Lung (tissue), 12 donors: ENCODE measurements around the gene MRPS11. TPM values are rescaled to one million over a fixed set of nuclear protein-coding genes. Genes with fewer than 3 reads are reported as not detected.

Experiments
- ATAC-seq: fragments of 200-7000 bp; cut with Tn5 transposase; one replicate; pipeline ENCODE4 v1.9.1; 2020; ENCODE audit warnings: moderate number of reproducible peaks; ENCODE audit not compliant: insufficient read depth, low FRiP score
- DNase-seq, 3 donors: peaks; one replicate each; pipeline ENCODE4 v3.0.0-alpha.2; 2013 to 2017
- H3K27ac ChIP-seq, 2 donors: one replicate each; pipeline ENCODE4 v1.5.1; 2013; ENCODE audit warnings: mild to moderate bottlenecking in 2 of 2, moderate library complexity in 2 of 2, control low read depth in 1 of 2, inconsistent platforms in 1 of 2, low read depth in 1 of 2, low read length in 1 of 2
- H3K27me3 ChIP-seq, 3 donors: one replicate each; pipeline ENCODE4 v1.5.1; 2013; ENCODE audit warnings: low read length in 2 of 3; ENCODE audit not compliant: control insufficient read depth in 3 of 3, insufficient read depth in 3 of 3
- H3K36me3 ChIP-seq, 4 donors: one replicate each; pipeline ENCODE4 v1.5.1; 2013; ENCODE audit warnings: low read length in 4 of 4, mild to moderate bottlenecking in 1 of 4, moderate library complexity in 1 of 4; ENCODE audit not compliant: control insufficient read depth in 4 of 4, insufficient read depth in 4 of 4
- H3K4me1 ChIP-seq, 5 donors: one replicate each; pipeline ENCODE4 v1.5.1; 2013; ENCODE audit warnings: low read length in 5 of 5, mild to moderate bottlenecking in 2 of 5, moderate library complexity in 1 of 5; ENCODE audit not compliant: control insufficient read depth in 5 of 5, insufficient read depth in 5 of 5
- H3K4me3 ChIP-seq: one replicate; pipeline ENCODE4 v1.5.1; 2013; ENCODE audit warnings: mild to moderate bottlenecking, control low read depth, moderate library complexity
- H3K9ac ChIP-seq, 2 donors: one replicate each; pipeline ENCODE4 v1.5.1; 2013; ENCODE audit warnings: low read length in 2 of 2, control low read depth in 1 of 2; ENCODE audit not compliant: insufficient read depth in 1 of 2
- H3K9me3 ChIP-seq, 4 donors: one replicate each; pipeline ENCODE4 v1.5.1; 2013; ENCODE audit warnings: low read length in 3 of 4, mild to moderate bottlenecking in 1 of 4, moderate library complexity in 1 of 4; ENCODE audit not compliant: control insufficient read depth in 4 of 4, insufficient read depth in 3 of 4
- WGBS, 2 donors: extraction: QIAGEN DNeasy Blood & Tissue Kit; methylation state at CpG; one replicate each; pipeline ENCODE4 v1.1.7; 2013; 5-methylcytosine and 5-hydroxymethylcytosine counted together
- polyA plus RNA-seq, 2 donors: library from polyadenylated mRNA; stranded (reverse); fragments of 200-250 nt; gene quantifications; one replicate each; pipeline ENCODE4 v1.2.1, GENCODE V29; 2013
- total RNA-seq, 2 donors: library from RNA; depleted of rRNA in 1 of 2; stranded (reverse); fragments of >200 nt in 1 of 2; gene quantifications; one replicate each; pipeline ENCODE4 v1.2.1, GENCODE V29; 2014 to 2021
- TF ChIP-seq, protein P1 (sequence below): IDR thresholded peaks from 2 replicates; pipeline ENCODE4 v1.5.1; 2012; ENCODE audit warnings: mild to moderate bottlenecking; ENCODE audit errors: control extremely low read depth, extremely low read depth
- donor health status: control.
- donor health status: control.
- donor health status: Bipolar disorder and iron deficiency.
- donor health status: healthy.
- donor health status: DM: yes; HTN: yes; CAD: no.

Gene MRPS11
- total and polyA plus RNA-seq, 4 donors: 31.2 to 43.4 (median 37.6) TPM

DNA sequence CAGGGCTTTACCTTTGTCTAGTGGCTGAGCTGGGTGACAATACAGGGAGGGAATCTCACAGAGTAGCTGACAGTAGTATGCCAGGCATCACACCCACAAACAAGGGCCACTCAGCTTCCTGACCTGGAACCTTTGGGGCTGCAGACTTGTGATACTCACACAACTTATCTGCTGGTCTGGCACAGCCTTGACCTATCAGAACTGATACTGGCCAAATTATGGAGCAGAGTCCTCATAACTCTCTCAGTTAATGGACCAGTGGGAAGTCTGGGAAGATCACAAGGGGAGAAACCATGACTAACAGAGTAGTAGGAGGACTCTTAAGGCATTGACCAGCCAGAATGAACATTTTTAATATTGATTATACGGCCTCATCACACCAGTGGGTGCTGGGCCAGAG, 19.8 kb upstream of the MRPS11 start:
- ATAC-seq (no peak), DNase-seq (no peak)
- TF ChIP-seq, protein P1, sequence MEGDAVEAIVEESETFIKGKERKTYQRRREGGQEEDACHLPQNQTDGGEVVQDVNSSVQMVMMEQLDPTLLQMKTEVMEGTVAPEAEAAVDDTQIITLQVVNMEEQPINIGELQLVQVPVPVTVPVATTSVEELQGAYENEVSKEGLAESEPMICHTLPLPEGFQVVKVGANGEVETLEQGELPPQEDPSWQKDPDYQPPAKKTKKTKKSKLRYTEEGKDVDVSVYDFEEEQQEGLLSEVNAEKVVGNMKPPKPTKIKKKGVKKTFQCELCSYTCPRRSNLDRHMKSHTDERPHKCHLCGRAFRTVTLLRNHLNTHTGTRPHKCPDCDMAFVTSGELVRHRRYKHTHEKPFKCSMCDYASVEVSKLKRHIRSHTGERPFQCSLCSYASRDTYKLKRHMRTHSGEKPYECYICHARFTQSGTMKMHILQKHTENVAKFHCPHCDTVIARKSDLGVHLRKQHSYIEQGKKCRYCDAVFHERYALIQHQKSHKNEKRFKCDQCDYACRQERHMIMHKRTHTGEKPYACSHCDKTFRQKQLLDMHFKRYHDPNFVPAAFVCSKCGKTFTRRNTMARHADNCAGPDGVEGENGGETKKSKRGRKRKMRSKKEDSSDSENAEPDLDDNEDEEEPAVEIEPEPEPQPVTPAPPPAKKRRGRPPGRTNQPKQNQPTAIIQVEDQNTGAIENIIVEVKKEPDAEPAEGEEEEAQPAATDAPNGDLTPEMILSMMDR: no peak
- no peaks in the 10 kb centered on the region for H3K27me3 ChIP-seq
- H3K9ac ChIP-seq: no peak overlapping the region
- no peaks in the 10 kb centered on the region for H3K36me3 ChIP-seq
- H3K4me3 ChIP-seq: no peak overlapping the region
- 86 to 89% methylated on average over 1 of the region's 1 CpG for WGBS, 2 donors
- H3K9me3 ChIP-seq: peaks cover 0 to 3% (median 0%) of the 10 kb centered on the region in 4 donors
- no peaks in the 10 kb centered on the region for H3K4me1 ChIP-seq
- H3K27ac ChIP-seq: no peak overlapping the region

DNA sequence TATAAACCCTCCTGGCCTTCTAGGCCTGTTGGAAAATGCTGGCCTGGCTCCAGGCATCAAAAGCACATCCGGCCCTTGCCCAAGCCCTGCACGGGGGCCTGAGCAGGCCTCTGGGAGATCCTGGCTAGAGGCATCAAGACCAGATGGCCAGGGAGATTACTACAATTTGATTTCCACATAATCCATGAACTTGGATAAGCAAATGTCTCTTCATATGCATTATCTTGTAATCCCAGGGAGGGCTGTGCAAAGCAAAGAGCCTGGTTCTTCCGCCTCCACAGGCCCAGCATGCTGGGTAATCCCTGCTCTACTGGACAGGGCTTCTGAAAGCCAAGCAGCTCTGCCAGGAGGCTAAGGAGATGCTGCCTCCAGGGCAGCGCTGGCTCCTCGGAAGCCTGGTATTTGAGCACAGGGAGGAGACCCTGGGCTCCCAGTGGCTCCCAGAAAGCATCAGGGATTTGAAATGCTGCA, 18.5 kb upstream of the MRPS11 start:
- Histone ChIP-seq H3K36me3 (no peaks in the 10 kb centered on the region), H3K9ac (no peak overlapping the region), H3K4me3 (no peak overlapping the region), H3K9me3 (no peaks in the 10 kb centered on the region), H3K27ac (no peak overlapping the region), H3K27me3 (no peaks in the 10 kb centered on the region), H3K4me1 (peaks cover 0 to 5% (median 0%) of the 10 kb centered on the region in 5 donors)
- TF ChIP-seq, protein P1: no peak
- no peak for ATAC-seq
- 73 to 84% methylated on average over 5 of the region's 5 CpGs for WGBS, 2 donors
- DNase-seq: no peak

DNA sequence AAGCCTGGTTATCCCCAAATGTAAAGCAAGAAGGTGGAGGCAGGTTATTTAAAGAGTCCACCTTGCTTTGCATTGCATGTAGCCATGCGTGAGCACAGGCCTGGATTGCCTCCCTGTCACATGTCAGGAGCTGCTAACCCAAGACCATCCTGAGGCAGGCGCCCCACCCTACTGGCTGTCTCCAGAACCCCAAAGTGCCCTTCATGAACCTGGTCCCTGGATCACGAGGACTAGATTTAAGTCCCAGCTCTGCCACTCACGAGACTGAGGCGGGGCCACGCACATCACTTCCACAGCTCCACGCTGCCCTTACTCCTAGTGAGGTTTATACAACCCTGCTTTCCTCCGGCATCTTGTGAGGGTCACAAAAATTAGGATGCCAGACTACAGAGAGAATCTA, 17.9 kb upstream of the MRPS11 start:
- DNase-seq (no peak), ATAC-seq (no peak)
- H3K4me3 ChIP-seq: no peak overlapping the region
- 88 to 93% methylated on average over 8 of the region's 8 CpGs for WGBS, 2 donors
- H3K27me3 ChIP-seq: no peaks in the 10 kb centered on the region
- H3K9me3 ChIP-seq: no peaks in the 10 kb centered on the region
- H3K36me3 ChIP-seq: no peaks in the 10 kb centered on the region
- H3K9ac ChIP-seq: no peak overlapping the region
- TF ChIP-seq, protein P1: no peak
- peaks cover 0 to 5% (median 0%) of the 10 kb centered on the region in 5 donors for H3K4me1 ChIP-seq
- no peak overlapping the region for H3K27ac ChIP-seq
